HG02885 (cell line): Measurements from ENCODE around the gene C19orf44.
"Not testable (repeated sequence)": the region's sequence is repeated elsewhere in the genome, so short reads cannot be mapped to it uniquely, and the experiment has no call there.

ENCODE experiments used
- ATAC-seq: cut with Tn5 transposase; IDR thresholded peaks from one replicate; pipeline ENCODE4 v1.9.1; 2021; ENCODE audit warnings: mild to moderate bottlenecking; ENCODE audit not compliant: unreplicated experiment, poor library complexity

The C19orf44 gene

GRCh38 chr19:16495982-16496612 is at the start of gene C19orf44, which contains the start of gene CALR3:
Gene C19orf44, plus strand, starts transcription at chr19:16496394. Its CDS starts 4,399 bp downstream, at chr19:16500793.
Gene CALR3, minus strand, starts transcription at chr19:16496167. Its CDS starts 38 bp downstream, at chr19:16496129.
- peak; percentile 98 for ATAC-seq

- peak; percentile 50 for ATAC-seq
These were observed 49.3 kb upstream of the C19orf44 start for GRCh38 chr19:16446724-16447368.

GRCh38 chr19:16448872-16449271 is 47.3 kb upstream of the C19orf44 start:
- not testable (repeated sequence) for ATAC-seq

GRCh38 chr19:16449330-16449961 is 46.7 kb upstream of the C19orf44 start:
- ATAC-seq, result no peak

DNA sequence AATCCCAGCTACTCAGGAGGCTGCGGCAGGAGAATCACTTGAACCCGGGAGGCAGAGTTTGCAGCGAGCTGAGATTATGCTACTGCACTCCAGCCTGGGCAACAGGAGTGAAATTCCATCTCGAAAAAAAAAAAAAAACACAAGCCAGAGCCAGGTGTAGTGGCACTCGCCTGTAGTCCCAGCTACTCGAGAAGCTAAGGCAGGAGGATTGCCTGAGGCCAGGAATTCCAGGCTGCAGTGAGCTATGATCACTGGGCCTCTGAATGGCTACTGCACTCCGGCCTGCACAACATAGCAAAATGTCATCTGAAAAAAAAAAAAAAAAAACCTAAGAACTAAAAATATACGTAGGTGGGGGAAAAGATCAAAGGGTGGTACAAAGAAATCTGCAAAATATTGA is 43.9 kb upstream of the C19orf44 start:
- no peak for ATAC-seq

GRCh38 chr19:16454351-16454918 is 41.8 kb upstream of the C19orf44 start:
- ATAC-seq, result no peak

DNA sequence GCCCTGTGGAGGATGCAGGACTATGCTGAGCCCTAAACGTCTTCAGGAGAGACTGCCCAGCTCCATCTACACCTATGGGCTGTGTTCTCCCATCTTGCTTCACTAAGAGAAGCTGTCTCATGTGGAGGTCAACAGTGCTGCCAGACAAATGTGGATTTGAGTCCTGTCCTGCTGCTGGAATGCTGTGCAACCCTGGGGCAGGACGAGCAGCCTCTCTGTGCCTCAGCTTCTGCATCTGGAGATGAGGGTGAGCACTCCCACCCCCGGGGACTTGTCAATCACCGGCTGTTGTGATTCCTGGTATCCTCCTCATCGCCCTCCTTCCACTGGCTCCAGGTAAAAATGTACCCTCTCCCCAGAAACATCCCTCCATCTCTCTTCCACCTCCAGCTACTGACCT is 40.7 kb upstream of the C19orf44 start:
- no peak for ATAC-seq

GRCh38 chr19:16456652-16457194 is 39.5 kb upstream of the C19orf44 start:
- ATAC-seq, result no peak

GRCh38 chr19:16457195-16457953 is 38.8 kb upstream of the C19orf44 start:
- ATAC-seq, result no peak

DNA sequence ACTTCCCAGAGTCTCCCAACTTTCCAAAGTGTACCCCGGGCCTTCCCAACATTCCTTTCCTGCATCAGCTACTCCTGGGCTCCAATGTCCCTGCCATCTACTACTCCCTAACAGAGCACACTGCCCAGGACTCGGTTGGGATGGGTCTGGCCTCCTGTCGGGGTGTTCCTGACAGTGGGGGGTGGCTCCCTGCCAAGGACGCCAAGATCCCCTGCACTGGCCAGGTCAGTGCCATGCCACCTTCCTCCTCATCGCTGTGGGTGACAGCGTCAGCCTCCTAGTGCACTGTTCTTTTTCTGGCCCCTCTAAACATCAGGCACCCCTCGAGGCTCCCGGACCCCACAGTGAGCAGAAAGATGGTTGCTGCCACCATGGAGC is 38.3 kb upstream of the C19orf44 start:
- no peak for ATAC-seq

- no peak for ATAC-seq
These were observed 37.5 kb upstream of the C19orf44 start for GRCh38 chr19:16458391-16459341.

GRCh38 chr19:16459680-16460079 is 36.5 kb upstream of the C19orf44 start:
- ATAC-seq, result no peak

GRCh38 chr19:16460454-16460853 is 35.7 kb upstream of the C19orf44 start:
- ATAC-seq, result no peak

GRCh38 chr19:16461630-16462051 is 34.6 kb upstream of the C19orf44 start:
- ATAC-seq, result no peak

- ATAC-seq, result no peak
These were observed 33.4 kb upstream of the C19orf44 start for GRCh38 chr19:16462757-16463250.

DNA sequence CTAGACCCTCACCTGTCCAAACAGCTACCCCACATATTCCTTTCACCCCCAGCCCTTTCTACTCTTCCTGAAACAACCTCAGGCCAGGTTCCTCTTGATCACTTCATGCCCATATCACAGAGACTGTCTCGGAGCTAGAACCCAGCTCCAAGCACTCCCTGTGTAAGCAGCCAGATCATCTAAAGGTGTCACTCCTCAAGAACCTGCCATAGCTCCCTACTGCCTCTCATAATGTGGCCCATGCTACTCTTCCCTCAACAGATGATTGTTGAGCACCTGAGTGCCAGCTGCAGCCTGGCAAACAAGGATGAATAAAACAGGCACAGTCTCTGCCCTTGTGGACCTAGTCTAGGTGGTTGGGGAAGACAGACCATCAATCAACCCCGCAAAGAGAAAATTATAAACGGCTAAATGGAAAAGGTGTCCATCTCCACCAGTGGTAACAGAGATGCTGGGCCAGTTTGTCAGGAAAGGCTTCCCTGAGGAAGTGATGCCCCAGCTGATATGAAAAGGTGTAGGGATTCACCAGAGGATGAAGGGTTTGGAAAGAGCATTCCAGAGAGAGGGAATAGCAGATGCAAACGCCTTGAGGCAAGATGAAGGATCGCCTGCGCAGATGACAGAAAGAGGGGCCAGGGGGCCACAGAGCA is 32.7 kb upstream of the C19orf44 start:
- ATAC-seq, result no peak

DNA sequence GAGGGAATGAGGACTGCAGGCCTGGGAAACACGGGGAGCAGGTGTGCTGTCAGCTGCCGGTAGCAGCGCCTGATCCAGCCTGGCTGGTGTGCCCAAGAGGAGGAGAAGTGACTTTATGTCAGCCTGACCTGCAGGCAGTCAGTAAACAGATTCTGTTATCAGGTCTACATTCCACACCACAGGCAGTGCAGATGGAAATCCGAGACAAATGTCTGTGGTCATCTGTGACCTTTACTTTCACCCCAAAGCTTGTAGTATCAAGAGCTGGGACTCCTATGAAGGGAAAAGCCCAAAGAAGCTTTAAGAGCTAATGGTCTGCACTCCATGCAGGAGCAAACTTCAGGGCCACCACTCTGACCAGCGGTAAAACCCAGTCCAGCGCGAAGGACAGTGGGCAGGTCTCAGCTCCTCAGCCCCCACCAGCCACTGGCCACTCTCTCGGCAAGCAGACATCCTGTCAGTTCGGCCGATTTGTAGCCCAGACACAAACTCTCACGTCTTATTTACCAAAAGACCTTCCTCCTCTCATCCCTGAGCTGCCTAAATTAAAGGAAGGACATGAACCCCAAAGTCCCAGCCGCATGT is 32.1 kb upstream of the C19orf44 start:
- ATAC-seq, result no peak

DNA sequence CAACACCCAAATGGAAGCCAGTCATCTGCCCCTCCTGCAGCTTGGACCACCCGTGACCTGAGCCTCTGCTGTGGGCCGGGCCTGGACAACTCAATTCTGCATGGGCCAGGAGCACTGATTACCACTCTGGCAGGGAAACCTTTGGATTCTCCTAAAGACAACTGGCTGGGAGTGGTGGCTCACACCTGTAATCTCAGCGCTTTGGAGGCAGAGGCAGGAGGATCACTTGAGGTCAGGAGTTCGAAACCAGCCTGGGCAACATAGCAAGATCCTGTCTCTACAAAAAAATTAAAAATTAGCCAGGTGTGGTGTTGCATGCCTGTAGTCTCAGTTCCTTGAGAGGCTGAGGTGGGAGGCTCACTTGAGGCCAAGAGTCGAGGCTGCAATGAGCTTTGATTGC is 31.0 kb upstream of the C19orf44 start:
- ATAC-seq, result no peak
